HG03108 (cell line): ENCODE results near the gene CLDND1.

Experiments used
- ATAC-seq: cut with Tn5 transposase; IDR thresholded peaks from one replicate; pipeline ENCODE4 v1.9.1; 2021; ENCODE audit warnings: moderate library complexity; ENCODE audit not compliant: unreplicated experiment

CLDND1 gene

DNA sequence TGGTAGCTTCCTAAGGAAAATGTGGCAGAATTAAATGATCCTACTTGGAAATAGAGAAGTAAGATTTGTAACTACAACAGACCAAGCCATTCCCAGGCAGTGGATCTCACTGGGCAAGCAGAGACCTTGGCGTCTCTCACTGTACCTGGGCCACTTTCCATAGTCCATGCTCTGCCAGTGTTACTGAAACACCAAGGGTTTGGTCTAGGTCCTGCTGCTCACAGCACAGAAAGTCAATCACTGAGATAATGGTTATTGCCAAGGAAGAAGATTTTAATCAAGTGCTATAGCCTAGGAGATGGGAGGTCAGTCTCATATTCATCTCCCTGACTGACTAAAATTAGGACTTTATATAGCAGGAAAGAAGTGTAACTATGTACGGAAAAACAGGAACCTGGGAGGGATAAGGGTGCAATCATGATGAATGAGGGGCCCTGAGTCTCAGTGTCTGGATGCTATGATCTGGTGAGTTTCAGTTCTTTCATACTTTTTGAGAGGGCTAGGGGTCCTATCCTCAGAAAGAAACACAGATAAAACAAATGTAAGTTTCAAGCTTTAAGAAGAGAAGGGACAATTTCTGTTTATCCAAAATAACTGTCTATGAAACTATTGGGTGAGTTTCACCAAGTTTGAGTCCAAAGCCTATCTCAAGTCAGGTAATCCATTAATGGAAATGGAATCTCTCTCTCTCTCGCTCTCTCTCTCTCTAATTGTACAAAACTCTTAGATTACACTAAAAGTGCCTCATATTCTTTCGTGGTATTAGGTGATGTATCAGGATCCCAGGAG is 29.7 kb upstream of the CLDND1 start:
- no peak for ATAC-seq

DNA sequence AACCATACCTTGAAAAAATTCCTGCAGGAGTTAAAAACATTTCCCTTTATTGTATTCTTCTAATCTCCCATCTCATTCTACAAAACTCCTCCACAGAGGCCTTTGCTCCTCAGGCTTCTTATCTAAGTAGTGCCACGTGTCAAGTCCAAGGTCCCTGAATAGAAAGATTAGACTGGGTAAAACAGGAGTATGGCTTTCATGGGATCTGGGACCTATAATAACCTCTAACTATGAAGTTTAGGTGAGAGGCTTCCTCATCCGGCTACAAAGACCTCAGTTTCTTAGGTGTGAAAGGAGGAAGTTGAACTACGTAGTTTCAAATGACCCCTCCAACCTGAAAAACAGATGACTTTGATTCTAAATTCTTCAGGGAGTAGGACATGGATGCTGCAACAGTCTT is 29.1 kb upstream of the CLDND1 start:
- no peak for ATAC-seq

DNA sequence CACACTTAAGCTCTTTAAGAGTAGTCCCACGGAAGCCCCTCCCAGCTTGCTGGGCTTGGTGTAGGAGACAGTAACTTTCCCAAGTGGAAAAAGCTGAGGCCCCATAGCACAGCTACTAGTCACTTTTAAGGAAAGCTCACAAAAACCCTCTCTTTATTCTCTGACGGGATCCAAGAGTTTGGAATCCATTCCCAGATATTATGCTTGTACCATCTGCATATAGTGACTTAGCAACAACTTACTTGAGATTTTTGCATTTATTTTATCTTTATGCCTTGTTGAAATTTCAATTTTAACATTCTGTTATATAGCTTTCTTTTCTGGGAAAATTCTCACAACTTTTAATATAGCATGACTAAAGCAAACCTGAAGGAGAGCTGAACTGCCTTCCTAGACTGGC is 28.5 kb upstream of the CLDND1 start:
- no peak for ATAC-seq

DNA sequence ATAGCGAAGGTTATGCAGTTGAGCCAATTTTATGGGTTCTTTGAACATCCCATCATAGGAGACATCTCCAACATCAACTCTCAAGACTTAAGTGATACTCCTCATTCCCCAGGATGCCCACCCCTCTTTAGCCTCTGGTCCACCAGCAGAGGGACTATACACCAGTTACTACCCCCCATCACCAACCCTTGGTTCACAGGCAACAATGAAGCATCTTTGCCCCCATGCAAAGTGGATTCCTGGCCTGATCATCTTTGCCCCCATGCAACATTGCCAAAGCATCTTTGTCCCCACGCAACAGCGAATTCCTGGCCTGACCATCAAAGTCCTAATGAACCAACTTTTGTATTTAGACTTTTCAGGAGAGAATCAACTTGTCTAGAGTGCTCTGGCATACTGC is 28.1 kb upstream of the CLDND1 start:
- ATAC-seq: no peak

DNA sequence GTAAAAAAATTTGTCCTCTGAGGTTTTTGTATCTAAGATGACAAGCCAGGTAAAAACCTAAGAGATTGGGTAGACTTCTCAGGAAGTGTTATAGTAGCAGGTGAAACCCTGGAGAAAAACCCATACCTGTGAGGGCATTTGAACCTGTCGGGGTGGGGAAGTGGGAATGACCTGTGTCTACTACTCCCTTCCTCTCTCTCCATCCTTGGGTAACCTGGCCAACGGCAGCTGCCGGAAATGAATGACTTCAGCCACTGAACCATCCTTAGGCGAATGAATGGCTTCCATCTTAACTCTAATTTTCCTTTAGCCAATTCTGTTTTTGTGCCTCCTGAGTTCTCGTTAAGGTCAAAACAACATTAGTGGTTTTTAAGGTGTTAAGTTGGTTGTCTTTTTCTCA is 25.8 kb upstream of the CLDND1 start:
- no peak for ATAC-seq

DNA sequence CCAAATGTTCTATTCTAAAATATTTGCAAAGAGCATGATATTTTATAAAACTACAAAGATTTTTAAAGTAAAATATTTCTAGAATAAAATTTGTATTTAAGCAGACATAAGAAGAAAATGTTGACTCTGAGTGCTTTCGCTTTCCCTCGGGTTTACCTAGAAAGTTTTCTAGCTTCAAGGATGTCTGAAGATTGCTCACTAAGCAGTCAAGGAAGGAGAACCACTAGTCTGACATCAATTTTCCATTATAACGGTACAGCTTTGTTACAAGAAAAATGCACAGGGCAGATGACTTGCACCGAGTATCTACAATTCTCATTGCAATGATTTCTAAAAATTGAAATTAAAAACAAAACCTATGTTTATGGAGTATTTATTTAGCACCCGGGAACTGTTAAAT is 23.2 kb upstream of the CLDND1 start:
- ATAC-seq: no peak

DNA sequence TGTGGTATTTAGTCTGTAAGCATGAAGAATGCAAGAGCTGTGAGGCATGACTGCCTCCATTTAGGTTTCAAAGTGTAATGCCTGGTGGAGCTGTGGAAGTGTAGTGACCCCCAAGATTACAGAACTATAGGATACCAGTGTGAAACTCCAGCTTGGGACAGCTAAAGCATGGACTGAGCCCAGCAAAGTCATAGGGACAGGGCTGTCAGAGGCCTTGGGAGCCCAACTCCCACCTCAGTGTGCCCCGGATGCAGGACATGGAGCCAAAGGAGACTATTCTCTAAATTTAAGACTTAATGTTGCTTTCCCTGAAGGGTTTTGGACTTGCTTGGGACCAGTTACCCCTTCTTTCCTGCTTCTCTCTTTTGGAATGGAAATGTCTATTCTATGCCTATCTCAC is 19.9 kb upstream of the CLDND1 start:
- ATAC-seq: no peak

DNA sequence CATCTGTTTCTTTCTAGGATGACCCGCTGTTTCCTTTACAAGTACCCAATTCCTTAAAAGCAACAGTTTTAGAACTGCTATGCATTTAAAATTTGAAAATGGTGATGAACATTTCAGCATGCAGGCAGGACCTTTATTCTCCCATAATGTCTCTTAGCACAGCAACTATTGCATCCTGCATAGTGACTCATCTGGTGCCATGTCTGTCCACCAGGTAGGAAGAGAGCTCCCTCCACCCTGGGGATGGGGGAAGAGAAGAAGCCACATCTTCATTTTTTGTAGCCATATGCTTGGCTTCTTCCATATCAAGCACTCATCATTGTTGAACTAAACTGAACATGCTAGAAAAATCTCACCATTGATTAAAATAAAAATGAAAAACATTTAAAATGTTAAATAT is 19.0 kb upstream of the CLDND1 start:
- ATAC-seq: no peak

DNA sequence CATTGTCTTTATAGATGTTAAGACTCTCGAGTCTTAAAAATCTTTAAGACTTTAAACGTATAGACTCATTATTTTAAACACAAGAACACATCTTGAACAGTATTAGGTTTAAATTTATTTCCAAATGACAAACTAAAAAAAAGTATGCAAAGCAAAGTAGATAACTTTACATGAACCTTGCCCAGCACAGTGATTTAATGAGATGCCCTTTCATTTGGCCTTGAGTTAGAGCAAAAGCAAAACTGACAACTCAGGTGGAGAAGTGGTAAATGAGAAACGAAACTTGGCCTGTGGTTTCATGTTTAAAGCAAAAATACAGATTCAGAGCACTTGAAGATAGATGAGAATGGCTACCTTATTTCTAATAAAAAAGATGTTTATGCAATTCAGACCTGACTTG is 17.6 kb upstream of the CLDND1 start:
- ATAC-seq: peak; percentile 39

DNA sequence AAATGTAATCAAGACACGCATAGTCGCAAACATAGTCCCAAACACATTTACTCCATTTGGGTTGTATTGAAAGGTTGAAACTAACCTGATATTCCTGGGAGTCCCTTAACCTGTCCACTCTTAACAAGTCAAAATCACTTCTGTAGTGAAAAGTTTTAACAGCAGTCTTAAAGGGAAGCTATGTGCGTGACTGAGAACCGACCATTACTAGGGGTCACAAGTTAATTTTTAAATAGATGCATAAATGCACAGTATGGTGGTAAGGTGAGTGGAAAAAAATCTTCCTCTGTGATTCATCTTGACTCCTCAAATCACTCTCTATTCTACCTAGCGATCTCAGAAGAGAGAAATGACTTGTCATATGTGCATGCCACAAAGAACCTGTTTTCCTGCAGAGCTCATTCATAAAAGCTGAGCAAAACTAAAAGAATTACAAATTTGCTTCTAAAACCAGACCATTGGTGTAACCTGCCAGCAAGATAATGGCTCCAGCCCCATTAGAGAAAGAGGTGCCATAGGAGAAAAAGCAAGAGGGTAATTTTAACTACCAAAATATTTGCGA is 13.8 kb upstream of the CLDND1 start:
- ATAC-seq: peak; percentile 76

DNA sequence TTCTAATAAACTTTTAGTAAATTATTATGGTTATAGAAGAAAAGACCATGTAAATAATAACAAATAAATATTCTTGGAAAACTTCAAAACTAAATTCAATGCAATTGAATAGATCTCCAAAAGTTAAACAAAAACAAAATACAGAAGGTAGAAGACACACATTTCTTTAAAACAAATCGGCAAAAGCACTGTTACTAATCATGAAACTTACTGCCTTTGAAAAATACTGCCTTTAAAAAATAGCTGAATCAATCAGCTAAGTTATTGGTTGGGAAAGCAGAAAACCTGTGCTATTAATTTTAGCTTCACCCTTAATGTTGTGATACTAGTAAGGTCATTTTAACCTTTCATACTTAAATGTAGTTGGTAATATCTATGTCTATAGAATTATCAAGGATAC is 12.0 kb upstream of the CLDND1 start:
- ATAC-seq: no peak

DNA sequence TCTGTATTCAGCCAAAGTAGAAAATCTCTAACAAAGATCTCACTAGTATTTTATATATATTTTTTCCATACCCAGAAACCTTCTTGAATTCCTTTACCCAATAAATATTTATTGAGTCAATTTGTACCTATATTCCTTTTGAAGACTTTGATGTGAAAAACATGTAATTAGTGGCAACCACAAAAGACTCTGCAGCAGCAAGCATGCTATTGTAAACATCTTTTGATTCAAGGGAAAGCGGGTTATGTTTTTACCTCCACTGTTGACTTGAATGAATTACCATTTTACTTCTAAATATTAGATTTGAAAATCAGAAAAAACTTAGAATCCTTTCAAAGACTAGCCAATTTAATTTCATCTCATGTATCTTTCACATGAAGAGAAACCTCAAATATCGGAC is 11.5 kb upstream of the CLDND1 start:
- ATAC-seq: no peak

DNA sequence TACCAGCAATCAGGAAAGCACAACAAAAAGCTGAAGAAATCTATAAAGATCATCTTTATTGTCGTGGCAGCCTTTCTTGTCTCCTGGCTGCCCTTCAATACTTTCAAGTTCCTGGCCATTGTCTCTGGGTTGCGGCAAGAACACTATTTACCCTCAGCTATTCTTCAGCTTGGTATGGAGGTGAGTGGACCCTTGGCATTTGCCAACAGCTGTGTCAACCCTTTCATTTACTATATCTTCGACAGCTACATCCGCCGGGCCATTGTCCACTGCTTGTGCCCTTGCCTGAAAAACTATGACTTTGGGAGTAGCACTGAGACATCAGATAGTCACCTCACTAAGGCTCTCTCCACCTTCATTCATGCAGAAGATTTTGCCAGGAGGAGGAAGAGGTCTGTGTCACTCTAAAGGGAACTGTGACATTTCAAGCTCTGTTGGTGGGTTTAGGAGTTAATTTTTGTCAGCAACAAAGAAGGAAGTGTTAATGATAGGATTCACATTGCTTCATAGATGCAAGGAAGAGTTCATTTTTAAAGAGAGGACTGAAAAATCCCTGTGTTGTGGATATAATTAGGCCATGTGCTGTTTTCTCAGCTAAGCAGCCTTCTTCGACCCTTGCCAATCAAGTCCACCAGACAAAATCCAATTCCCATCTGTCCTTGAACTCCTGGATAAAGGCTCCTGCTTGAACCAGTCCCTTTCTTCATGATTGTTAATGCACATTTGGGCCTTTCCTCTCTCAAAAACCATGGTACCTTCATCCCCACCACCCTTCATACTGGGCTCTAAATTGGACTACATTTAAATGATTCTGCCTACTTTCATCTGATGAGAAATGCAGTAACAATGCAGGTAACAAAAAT is 10.2 kb upstream of the CLDND1 start:
- no peak for ATAC-seq

DNA sequence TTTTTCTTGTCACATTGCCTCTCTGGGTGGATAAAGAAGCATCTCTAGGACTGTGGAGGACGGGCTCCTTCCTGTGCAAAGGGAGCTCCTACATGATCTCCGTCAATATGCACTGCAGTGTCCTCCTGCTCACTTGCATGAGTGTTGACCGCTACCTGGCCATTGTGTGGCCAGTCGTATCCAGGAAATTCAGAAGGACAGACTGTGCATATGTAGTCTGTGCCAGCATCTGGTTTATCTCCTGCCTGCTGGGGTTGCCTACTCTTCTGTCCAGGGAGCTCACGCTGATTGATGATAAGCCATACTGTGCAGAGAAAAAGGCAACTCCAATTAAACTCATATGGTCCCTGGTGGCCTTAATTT is 9.6 kb upstream of the CLDND1 start:
- ATAC-seq: no peak

DNA sequence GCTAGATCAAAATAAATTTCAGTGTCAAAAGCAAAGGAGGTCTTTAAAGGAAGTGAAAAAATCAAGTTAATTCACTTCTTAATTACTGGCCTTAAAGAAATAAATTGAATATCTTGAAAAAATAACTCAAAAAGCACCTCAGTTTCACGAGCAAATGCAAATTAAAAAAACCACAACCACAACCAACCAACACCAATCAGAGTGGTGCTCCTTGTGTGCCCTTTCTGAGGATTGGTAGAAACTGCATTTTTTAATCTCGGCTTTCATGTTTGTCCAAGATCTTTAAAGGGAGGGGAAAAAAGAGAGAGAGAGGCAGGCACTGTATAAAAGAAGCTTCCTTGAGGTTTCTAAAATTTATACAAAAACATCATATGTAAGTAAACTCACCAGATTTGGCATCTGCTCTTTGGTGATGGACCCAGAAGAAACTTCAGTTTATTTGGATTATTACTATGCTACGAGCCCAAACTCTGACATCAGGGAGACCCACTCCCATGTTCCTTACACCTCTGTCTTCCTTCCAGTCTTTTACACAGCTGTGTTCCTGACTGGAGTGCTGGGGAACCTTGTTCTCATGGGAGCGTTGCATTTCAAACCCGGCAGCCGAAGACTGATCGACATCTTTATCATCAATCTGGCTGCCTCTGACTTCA is 9.0 kb upstream of the CLDND1 start, which contains the start of gene GPR15:
GPR15 (plus strand) TSS at position 357 of the 653 bp plus-strand sequence; CDS start at position 413, 56 bp downstream.
- ATAC-seq: peak; percentile 29

DNA sequence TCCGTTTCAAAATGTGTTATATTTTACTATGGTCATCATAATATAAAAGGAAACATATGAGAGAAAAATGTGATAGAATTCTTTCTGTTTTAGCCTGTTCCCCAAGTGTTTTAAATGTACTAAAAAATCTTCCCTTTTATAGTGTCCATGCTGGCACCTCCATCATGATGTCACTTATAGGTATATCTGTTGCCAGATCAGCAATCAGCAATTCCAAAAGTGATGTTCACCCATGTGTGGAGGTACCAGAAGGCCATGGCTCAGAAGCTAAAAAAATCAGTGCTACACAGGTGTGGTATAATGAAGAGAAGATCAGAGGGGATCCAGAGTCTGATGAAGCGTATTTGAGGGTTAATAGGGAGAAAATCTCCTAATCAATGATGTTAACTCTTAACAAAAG is 8.0 kb upstream of the CLDND1 start:
- ATAC-seq: no peak

DNA sequence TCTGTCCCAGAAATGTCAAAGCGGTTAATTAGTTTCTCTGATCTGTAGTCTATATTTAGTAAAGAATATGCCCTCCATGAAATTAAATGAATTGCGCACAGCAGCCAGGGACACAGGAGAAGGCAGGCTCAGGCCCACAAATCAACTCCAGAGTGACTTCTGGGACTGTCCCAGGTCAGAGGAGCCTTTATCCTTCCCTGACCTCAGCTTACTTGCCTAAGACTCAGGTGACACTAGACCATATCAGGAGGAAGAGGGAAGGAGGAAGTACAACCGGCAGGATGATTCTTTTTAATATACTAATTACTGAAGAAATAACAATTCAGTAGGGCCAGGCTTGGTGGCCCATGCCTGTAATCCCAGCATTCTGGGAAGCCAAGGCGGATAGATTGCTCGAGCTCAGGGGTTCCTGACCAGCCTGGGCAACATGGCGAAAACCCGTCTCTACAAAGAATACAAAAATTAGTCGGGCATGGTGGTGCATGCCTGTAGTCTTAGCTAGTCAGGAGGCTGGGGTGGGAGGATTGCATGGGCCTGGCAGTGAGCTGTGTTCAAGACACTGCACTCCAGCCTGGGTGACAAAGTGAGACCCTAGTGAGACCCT is 7.3 kb upstream of the CLDND1 start:
- no peak for ATAC-seq

DNA sequence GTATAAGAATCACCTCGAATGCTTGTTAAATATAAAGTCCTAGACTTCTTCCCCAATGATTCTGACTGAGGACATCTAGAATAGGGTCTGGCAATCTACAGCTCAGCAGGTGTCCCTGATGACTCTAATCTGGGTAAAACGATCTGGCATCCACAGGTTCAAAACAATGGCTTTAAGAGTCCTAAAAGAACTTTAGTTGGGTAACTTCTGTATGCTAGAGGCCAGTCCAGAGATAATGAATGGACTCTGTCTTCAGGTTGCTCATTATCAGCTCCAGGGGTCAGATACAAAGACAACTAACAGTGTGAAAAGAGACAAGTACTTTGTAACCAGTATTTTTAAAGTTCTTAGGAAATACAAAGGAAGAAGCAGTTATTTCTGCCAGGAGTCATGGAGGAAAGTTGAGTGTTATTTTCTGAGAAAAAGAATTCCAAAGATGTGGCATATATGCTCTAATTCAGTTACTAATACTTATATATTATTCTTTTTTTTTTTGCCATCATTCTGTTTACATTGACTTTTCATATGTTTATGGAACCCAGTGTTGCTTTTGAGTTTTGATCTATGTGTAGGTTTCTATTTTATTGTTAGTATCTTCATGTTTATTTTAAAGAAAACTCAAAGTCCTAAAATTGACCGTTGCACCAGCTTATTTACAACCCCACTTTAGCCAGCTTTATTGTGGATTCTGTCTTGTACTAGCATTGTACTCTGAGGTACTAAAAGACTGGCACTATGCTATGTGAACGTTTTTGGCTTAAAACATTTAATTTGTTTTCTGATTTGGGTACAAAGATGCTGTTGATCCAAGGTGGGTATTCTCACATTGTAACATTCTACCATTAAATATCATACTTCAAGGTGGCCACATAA is 6.0 kb upstream of the CLDND1 start:
- ATAC-seq: no peak

DNA sequence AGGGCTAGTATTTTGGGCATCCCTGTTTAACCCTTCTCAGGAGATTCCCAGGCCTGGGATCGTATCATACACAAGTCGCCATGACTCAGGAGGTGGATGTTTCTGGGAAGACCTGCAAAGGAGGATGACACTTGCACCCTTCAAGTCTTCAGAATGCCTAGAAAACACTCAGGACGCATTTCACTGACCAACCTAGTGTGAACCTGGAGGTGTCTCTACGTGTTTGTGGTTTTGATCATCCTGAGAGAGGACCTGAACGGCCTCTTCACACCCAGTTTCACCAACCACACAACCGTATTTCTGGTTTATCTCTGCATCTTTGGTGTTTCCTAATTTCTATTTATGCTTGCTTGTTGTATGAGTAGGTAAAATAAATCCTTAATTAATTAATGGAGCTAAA is 2.8 kb upstream of the CLDND1 start:
- ATAC-seq: no peak

DNA sequence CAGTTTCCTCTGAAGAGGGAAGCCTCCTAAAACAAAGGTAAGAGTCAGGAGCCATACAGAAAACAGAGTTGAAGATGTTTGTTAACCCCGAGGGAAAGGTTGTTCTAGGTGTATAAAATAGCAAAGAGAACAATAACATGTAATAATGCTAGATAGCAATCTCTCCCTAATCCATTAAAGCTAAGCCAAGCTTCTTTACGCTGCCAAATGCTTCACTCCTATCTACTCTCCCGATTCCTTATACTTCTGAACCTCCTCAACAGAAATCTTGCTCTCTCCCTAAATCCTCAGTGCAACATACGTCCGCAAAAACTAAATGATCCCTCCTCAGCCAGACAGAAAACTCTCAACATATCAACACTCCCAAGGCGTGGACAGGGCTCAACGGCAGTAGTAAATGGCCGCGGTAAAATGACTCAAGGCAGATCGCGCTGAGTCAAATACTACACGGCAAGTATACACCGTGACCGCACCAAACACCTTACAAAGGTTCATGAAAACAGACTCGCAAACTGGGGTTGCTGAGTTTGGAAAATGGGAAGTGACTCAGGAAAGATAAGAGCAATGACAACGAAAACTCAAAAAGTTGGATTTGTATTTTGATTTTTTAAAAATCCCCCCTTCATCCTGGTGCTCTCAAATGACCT is 682 bp downstream of the CLDND1 start:
- peak; percentile 26 for ATAC-seq
